Endodermal cell (in vitro differentiated cells): Measurements from ENCODE around the gene IAPP. TPM values are rescaled to one million over a fixed set of nuclear protein-coding genes. Genes with fewer than 3 reads are reported as not detected.
A peak's percentile ranks its signal among the peaks of the same experiment; 100 is the strongest.
"Not testable (repeated sequence)": the region's sequence is repeated elsewhere in the genome, so short reads cannot be mapped to it uniquely, and the experiment has no call there.

Source experiments
- DNase-seq: peaks from one replicate; pipeline ENCODE4 v3.0.0-alpha.2; 2017
- H3K27ac ChIP-seq: 2 replicates; pipeline ENCODE4 v1.5.1; 2013; ENCODE audit warnings: mild to moderate bottlenecking, low read depth, low read length, moderate library complexity
- H3K27me3 ChIP-seq: 2 replicates; pipeline ENCODE4 v1.6.1; 2013; ENCODE audit warnings: mild to moderate bottlenecking, low read length, moderate library complexity; ENCODE audit not compliant: insufficient read depth, control insufficient read depth, poor library complexity, severe bottlenecking
- H3K36me3 ChIP-seq: 2 replicates; pipeline ENCODE4 v1.7.0; 2013; ENCODE audit warnings: mild to moderate bottlenecking, low read length, moderate library complexity; ENCODE audit not compliant: control insufficient read depth, insufficient read depth
- H3K4me1 ChIP-seq: one replicate; pipeline ENCODE4 v1.7.0; 2013; ENCODE audit warnings: low read length; ENCODE audit not compliant: control insufficient read depth, insufficient read depth
- H3K4me3 ChIP-seq: 2 replicates; pipeline ENCODE4 v1.5.1; 2013; ENCODE audit warnings: mild to moderate bottlenecking, low read length, moderate library complexity
- H3K9ac ChIP-seq: 2 replicates; pipeline ENCODE4 v1.6.1; 2013; ENCODE audit warnings: mild to moderate bottlenecking, low read length, moderate library complexity; ENCODE audit not compliant: poor library complexity, severe bottlenecking; ENCODE audit errors: extremely low read depth
- H3K9me3 ChIP-seq: 2 replicates; pipeline ENCODE4 v1.6.1; 2013; ENCODE audit warnings: mild to moderate bottlenecking, low read length, moderate library complexity; ENCODE audit not compliant: control insufficient read depth
- H3K27ac Mint-ChIP-seq: 2 replicates; pipeline ENCODE4 v1.8.0; 2020; ENCODE audit warnings: mixed read lengths
- H3K27me3 Mint-ChIP-seq: 2 replicates; pipeline ENCODE4 v1.8.0; 2021; ENCODE audit warnings: mild to moderate bottlenecking, mixed read lengths; ENCODE audit not compliant: insufficient read depth
- H3K36me3 Mint-ChIP-seq: 2 replicates; pipeline ENCODE4 v1.8.0; 2020; ENCODE audit warnings: low read depth, mixed read lengths
- H3K4me1 Mint-ChIP-seq: 2 replicates; pipeline ENCODE4 v1.8.0; 2020; ENCODE audit warnings: mixed read lengths
- H3K4me3 Mint-ChIP-seq: 2 replicates; pipeline ENCODE4 v1.8.0; 2020; ENCODE audit warnings: mild to moderate bottlenecking, moderate library complexity, mixed read lengths
- H3K9me3 Mint-ChIP-seq: 2 replicates; pipeline ENCODE4 v1.8.0; 2020; ENCODE audit warnings: mild to moderate bottlenecking, mixed read lengths
- WGBS, 2 experiments: methylation state at CpG; one replicate each; pipeline versions ENCODE4 v1.1.5 to v1.1.7; 2013; ENCODE audit warnings: missing lambda C conversion rate in 2 of 2, mixed read lengths in 1 of 2; ENCODE audit not compliant: insufficient coverage in 1 of 2, insufficient read length in 1 of 2; 5-methylcytosine and 5-hydroxymethylcytosine counted together
- total RNA-seq, 2 donors: library from RNA; stranded (reverse); fragmentation: NEBNext Ultra II Directional in 1 of 2; extraction: Animal tissue kit (Norgen Biotek cat#: 25700) in 1 of 2; gene quantifications; 2 replicates in 1 of 2; 3 replicates in 1 of 2; pipeline ENCODE4 v1.2.1, GENCODE V29; 2021
- TF ChIP-seq, protein P1 (sequence below): fragments of 200-600 bp; sonication (generic); conservative IDR thresholded peaks from 2 replicates; pipeline ENCODE4 v1.5.0; 2021; ENCODE audit warnings: antibody characterized with exemption, mild to moderate bottlenecking

Gene IAPP
- total RNA-seq, 2 donors from 2014 or later, result not detected

DNA sequence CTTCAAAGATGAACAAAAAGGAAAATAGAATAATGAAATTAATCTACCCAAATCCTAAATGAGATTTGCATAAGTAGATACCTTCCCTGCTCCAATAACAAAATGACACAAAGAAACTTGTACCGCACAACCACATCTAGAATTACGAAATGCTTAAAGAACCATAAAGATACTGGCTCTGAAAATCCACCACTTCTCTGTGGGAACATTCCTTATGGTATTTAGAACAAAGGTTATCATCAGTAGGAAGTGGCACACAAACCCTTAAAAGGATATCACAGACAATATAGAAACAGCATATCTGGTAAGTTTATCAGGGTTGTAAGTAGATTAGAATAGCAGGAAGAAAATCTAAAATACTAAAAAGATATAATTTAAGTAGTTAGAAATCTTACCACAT is 11.6 kb downstream of the IAPP start:
- TF ChIP-seq, protein P1, sequence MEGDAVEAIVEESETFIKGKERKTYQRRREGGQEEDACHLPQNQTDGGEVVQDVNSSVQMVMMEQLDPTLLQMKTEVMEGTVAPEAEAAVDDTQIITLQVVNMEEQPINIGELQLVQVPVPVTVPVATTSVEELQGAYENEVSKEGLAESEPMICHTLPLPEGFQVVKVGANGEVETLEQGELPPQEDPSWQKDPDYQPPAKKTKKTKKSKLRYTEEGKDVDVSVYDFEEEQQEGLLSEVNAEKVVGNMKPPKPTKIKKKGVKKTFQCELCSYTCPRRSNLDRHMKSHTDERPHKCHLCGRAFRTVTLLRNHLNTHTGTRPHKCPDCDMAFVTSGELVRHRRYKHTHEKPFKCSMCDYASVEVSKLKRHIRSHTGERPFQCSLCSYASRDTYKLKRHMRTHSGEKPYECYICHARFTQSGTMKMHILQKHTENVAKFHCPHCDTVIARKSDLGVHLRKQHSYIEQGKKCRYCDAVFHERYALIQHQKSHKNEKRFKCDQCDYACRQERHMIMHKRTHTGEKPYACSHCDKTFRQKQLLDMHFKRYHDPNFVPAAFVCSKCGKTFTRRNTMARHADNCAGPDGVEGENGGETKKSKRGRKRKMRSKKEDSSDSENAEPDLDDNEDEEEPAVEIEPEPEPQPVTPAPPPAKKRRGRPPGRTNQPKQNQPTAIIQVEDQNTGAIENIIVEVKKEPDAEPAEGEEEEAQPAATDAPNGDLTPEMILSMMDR, result no peak
- H3K4me1 Mint-ChIP-seq, result peaks cover 15% of the 10 kb centered on the region
- H3K27me3 Mint-ChIP-seq, result peaks cover 21% of the 10 kb centered on the region

DNA sequence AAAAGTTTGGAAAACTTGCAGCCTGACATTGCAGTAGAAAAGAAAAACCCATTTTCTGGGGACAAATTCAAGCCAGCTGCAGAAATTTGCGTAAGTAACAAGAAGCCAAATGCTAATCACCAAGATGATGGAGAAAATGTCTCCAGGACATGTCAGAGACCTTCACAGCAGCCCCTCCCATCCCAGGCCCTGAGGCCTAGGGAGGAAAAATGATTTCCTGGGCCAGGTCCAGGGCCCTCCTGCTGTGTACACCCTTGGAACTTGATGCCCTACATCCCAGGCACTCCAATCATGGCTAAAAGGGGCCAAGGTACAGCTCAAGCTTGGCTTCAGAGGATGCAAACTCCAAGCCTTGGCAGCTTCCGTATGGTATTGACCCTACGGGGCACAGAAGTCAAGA is 14.5 kb downstream of the IAPP start:
- no peak overlapping the region for H3K4me3 ChIP-seq

More for the DNA sequence above, 11.6 kb downstream of the IAPP start:
- Mint-ChIP-seq H3K36me3 (peaks cover 20% of the 10 kb centered on the region), H3K4me3 (no peak overlapping the region), H3K27ac (no peak overlapping the region), H3K9me3 (peaks cover 26% of the 10 kb centered on the region)
- 88 to 90% methylated on average over 2 of the region's 2 CpGs for WGBS, 2 experiments
- Histone ChIP-seq H3K4me3 (peak overlapping the region; percentile 44), H3K9ac (no peak overlapping the region), H3K9me3 (peaks cover 43% of the 10 kb centered on the region), H3K4me1 (no peaks in the 10 kb centered on the region), H3K27ac (no peak overlapping the region), H3K36me3 (no peaks in the 10 kb centered on the region), H3K27me3 (no peaks in the 10 kb centered on the region)
- DNase-seq, result no peak

DNA sequence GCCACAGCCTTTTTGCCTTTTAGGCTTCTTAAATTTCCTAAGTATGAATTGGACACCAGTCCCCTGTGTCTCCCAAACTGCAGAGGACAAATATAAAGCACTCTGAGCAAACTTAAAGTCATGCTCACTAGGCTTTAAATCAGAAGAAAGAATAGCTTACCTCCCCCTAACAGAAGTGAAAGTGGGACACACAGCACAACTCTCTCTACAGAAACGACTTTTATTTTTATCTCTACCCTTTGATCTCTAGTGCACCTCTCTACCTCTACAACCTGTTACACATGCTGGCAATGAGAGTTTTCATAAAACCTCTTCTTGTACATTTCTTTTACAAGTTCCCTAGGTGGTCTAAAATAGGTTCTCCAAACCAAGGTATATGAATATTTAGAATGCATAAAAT is 19.7 kb downstream of the IAPP start:
- no peak for DNase-seq
- peaks cover 18% of the 10 kb centered on the region for H3K27me3 Mint-ChIP-seq

More for the DNA sequence above, 14.5 kb downstream of the IAPP start:
- TF ChIP-seq, protein P1, result no peak
- H3K27ac ChIP-seq, result no peak overlapping the region
- no peak overlapping the region for H3K9ac ChIP-seq
- Mint-ChIP-seq H3K27me3 (peaks cover 19% of the 10 kb centered on the region), H3K4me1 (peaks cover 24% of the 10 kb centered on the region), H3K36me3 (peaks cover 16% of the 10 kb centered on the region), H3K4me3 (no peak overlapping the region), H3K9me3 (peaks cover 22% of the 10 kb centered on the region), H3K27ac (no peak overlapping the region)
- peaks cover 43% of the 10 kb centered on the region for H3K9me3 ChIP-seq
- DNase-seq, result no peak
- peaks cover under 1% of the 10 kb centered on the region for H3K27me3 ChIP-seq
- 94 to 100% methylated on average over 2 to 3 of the region's 3 CpGs for WGBS, 2 experiments
- no peaks in the 10 kb centered on the region for H3K36me3 ChIP-seq
- no peaks in the 10 kb centered on the region for H3K4me1 ChIP-seq

DNA sequence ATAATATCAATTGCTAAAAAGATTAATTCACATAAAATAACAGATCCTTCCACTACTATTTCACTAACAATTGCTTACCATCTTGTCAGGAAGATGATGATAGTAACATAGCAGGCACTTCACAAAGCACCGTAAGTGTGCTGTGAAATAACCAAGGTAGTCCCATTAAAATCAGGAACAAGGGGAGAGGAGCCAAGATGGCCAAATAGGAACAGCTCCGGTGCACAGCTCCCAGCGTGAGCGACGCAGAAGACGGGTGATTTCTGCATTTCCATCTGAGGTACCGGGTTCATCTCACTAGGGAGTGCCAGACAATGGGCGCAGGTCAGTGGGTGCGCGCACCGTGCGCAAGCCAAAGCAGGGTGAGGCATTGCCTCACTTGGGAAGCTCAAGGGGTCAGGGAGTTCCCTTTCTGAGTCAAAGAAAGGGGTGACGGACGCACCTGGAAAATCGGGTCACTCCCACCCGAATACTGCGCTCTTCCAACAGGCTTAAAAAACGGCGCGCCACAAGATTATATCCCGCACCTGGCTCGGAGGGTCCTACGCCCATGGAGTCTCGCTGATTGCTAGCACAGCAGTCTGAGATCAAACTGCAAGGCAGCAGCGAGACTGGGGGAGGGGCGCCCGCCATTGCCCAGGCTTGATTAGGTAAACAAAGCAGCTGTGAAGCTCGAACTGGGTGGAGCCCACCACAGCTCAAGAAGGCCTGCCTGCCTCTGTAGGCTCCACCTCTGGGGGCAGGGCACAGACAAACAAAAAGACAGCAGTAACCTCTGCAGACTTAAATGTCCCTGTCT is 22.3 kb downstream of the IAPP start:
- not testable (repeated sequence) for H3K36me3 Mint-ChIP-seq, H3K4me1 ChIP-seq, H3K9me3 ChIP-seq, H3K27ac ChIP-seq, H3K27me3 ChIP-seq, H3K36me3 ChIP-seq
- Histone ChIP-seq H3K9ac (peak overlapping the region; percentile 36), H3K4me3 (peak overlapping the region; percentile 75)
- H3K9me3 Mint-ChIP-seq, result peaks cover 22% of the 10 kb centered on the region
- peak overlapping the region; percentile 98 for H3K27ac Mint-ChIP-seq
- H3K4me3 Mint-ChIP-seq, result peak overlapping the region; percentile 78
- 61 to 63% methylated on average over 6 to 23 of the region's 28 CpGs for WGBS, 2 experiments
- DNase-seq, result peak; percentile 70
- peaks cover 18% of the 10 kb centered on the region for H3K27me3 Mint-ChIP-seq
- peaks cover 15% of the 10 kb centered on the region for H3K4me1 Mint-ChIP-seq

More for the DNA sequence above, 19.7 kb downstream of the IAPP start:
- Mint-ChIP-seq H3K27ac (no peak overlapping the region), H3K9me3 (peaks cover 24% of the 10 kb centered on the region), H3K4me1 (peaks cover 28% of the 10 kb centered on the region), H3K4me3 (peak overlapping the region; percentile 2), H3K36me3 (peaks cover 6% of the 10 kb centered on the region)
- H3K36me3 ChIP-seq, result no peaks in the 10 kb centered on the region
- TF ChIP-seq, protein P1, result no peak
- peaks cover 19% of the 10 kb centered on the region for H3K9me3 ChIP-seq
- WGBS, 2 experiments, result 61% methylated on average over 1 of the region's 1 CpG; no CpG with 5 or more reads in 1 of the 2 experiments
- H3K4me1 ChIP-seq, result no peaks in the 10 kb centered on the region
- no peak overlapping the region for H3K9ac ChIP-seq
- H3K27me3 ChIP-seq, result peaks cover 5% of the 10 kb centered on the region
- peak overlapping the region; percentile 75 for H3K4me3 ChIP-seq
- H3K27ac ChIP-seq, result no peak overlapping the region
